Stimulated activated CD8-positive, alpha-beta memory T cell treated with anti-CD3 and anti-CD28 coated beads, Interleukin-2, amount 100 ng/mL, for 1 hour (primary cell): ENCODE data around the gene PRSS53.
"Not testable (repeated sequence)": the region's sequence is repeated elsewhere in the genome, so short reads cannot be mapped to it uniquely, and the experiment has no call there.

ENCODE experiments used
- DNase-seq, 2 donors: peaks; one replicate each; pipeline ENCODE4 v3.0.0-alpha.2; 2020; ENCODE audit warnings: low read depth in 2 of 2

The PRSS53 gene

DNA sequence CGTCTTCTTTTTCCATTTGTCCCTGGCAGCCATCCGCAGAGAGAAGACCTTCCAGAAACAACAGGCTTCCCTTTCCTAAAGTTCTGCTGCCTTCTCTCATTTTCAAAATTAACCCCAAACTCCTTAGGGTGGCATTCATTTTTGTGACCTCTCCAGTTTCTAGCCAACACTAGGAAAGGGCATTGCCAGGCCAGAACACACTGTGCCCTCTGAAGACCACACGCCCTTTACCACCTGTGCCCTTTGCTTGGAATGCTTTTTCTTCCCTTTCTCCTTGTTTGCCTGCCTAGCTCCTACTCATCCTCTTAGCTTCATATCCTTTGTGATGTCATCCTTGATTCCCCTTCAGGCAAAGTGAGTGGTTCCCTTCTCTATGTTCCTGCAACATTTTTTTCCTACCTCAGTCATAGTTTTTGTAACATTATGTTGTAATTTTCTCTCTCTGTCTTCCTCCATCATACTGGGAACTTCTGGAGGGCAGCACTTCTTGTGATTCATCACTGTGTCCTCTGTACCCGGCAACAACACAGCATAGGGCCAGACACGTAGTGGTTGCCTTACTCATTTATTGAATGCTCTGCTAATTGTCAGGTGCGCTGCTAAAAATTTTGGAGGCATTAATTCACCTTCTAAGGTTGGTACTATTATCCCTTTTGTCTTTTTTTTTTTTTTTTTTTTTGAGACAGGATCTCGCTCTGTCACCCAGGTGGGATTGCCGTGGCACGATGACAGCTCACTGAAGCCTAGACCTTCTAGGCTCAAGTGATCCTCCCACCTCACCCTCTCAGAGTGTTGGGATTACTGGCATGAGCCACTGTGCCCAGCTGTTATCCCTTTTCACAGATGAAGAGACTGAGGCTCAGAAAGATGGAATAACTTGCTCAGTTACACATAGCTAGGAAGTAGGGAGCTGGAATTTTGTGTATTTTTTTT lies 29.7 kb upstream of the PRSS53 start:
- no peak for DNase-seq

DNA sequence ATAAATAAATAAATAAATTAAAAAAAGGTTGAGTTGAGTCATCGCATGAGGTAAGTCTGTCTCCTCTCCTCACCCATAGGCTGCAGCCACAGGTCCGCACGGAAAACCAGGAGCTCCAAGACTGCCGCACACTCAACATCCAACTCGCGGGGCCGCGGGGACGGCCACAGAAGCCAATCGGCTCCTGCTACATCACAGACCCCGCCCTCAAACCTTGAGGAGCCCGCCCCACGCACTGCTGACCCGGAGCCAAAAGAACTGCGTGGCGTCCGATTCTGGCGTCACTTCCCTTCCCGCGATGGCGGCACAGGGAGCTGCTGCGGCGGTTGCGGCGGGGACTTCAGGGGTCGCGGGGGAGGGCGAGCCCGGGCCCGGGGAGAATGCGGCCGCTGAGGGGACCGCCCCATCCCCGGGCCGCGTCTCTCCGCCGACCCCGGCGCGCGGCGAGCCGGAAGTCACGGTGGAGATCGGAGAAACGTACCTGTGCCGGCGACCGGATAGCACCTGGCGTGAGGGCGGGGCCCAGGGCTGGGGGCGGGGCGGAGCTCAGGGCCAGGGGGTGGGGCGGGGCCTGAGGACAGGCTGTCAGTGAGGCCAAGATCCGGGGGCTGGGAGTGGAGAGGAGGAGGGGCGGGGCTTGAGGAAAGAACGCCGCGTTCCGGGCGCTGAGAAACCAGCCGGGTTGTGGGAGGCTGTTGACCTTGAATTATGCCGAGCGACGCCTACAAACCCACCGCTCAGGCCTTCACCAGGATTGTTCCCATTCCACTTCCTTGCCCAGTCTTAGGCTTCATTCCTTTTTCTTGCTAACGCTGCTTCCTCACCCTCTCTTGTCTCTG lies 28.9 kb upstream of the PRSS53 start, which contains the start of gene KAT8:
TSS of gene KAT8 (plus strand) at position 281 of the 839 bp plus-strand sequence. CDS start at position 299, 18 bp downstream.
- peak; percentile 92 to 94 for DNase-seq

DNA sequence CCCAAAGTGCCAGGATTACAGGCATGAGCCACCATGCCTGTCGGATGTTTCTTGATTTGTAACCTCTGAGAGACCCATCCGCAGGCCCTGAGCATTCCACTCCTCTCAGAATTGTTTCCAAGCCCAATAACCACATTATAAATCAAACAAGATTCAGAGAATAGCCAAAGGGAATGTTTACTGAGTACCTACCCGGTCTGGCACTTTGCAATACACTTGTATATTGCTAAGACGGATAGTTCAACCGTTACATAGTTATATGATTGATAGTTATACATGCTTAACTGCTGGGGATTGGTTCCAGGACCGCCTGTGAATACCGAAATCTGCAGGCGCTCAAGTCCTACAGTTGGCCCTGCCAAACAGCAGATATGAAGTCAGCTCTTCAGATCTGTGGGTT lies 25.7 kb upstream of the PRSS53 start:
- DNase-seq, result no peak

DNA sequence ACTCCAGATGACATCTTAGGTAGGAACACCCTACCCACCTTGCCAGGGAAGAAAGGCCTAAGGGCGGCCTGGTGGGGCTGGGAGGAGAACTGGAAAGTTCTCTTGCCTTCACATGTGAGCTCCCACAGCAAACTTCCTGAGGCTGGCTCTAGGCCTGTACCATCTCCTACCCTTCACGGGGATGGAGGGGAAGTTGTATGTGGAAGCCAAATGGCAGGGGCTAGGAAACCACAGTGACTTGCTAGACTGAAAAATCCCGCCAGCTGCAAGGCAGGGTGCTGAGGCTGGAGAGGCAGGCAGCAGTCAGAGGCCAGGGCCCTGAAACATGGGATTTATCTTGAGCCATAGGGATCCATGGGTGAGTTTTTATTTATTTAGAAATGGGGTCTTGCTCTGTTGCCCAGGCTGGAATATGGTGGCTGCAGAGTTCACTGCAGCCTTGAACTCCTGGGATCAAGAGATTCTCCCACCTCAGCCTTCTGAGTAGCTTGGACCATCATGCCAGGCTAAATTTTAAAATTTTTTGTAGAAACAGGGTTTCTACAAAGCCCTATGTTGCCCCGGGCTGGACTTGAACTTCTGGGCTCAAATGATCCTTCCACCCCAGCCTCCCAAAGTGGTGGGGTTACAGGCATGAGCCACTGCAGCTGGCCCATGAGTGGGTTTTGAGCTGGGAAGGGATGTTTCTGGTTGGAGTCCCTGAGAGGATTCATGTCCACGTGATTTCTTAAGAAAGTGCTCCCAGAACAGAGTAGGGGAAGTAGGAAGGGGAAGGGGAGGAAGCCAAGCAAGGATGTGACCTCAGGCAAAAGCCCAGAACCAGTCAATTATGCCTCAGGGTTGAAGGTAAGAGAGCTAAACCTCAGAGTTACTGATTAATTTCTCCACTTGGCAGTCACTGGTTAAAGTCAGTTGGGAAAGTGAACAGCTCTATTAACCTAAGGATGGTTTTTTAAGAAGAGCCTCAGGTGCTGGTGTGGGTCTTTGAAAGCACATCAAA lies 24.7 kb upstream of the PRSS53 start:
- no peak for DNase-seq

DNA sequence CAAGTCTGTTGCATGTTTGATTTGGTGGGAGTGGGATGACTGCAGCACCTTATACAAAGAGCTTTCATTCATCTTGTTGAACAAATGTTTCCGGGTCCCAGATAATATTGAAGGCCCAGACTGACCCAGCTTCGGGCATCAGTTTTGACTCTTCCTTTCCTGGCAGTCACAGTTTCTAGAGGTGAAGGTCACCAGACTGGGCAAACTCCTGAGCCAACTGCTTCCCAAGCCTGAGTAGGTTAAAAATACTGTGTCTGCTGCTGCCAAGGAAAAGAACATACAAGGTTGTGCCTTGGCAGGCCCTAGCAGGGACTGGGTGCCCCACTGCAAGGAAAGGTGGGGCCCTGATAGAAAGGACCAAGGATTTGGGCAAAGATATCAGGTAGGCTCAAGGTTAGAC lies 24.0 kb upstream of the PRSS53 start:
- DNase-seq, result no peak

DNA sequence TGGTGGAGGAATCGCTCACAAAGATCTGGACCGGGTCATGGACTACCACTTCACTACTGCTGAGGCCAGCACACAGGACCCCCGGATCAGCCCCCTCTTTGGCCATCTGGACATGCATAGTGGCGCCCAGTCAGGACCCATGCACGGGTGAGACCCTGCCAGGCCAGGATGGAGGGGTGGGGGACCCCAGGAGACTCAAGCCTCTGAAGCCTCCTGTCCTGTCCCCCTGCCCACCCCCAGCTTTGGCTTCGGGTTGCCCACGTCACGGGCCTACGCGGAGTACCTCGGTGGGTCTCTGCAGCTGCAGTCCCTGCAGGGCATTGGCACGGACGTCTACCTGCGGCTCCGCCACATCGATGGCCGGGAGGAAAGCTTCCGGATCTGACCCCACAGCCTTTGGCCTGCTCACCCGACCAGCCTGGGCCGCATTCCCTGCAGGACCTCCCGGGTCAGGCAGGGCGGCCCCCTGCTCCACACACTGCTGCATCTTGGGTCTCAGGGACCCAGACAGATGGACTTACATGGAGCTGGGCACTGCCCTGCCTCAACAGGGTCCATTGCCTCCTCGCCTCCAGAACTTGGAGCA lies 23.2 kb upstream of the PRSS53 start:
- DNase-seq, result no peak

DNA sequence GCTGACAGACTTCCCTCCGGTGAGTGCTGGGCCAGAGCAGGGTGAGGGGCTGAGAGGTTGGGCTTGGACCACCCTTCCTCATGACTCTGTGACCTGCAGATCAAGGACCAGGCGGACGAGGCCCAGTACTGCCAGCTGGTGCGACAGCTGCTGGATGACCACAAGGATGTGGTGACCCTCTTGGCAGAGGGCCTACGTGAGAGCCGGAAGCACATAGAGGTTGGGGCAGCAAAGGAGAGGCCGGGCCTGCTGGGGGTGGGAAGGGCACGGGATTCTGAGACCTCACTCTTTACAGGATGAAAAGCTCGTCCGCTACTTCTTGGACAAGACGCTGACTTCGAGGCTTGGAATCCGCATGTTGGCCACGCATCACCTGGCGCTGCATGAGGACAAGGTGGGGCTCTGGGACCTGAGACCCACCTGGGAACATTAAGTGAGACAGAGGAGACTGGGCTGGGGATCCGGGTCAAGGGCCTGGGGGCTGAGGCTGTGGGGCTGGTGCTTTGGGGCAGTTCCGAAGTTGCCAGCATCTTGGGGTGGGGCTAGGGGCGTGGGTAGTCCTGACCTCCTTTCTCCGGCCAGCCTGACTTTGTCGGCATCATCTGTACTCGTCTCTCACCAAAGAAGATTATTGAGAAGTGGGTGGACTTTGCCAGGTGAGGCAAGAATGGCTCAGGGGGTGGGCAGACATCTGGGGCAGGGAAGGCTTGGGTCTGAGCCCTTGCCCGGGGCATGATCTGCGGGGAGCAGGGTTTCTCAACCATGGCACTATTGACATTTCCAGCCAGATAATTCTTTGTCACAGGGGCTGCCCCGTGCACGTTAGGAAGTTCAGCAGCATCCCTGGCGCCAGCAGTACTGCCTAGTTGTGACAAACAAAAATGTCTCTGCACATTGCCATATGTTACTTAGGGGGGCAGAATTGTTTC lies 21.6 kb upstream of the PRSS53 start:
- DNase-seq, result no peak

DNA sequence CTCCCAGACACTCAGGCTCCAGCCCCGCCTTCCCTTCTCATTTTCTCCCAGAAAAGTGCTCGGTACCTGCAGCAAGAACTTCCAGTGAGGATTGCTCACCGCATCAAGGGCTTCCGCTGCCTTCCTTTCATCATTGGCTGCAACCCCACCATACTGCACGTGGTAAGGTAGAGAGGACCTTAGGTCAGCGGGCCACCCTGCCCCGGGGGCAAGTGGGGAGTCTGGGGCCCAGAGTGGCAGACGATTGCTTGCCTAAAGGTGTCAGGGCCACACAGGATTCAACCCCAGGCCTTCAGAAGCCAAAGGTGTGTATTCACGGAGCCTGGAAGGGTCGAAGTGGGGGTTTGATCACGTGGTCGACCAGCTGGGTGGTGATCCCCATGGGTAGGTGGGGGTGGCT lies 20.9 kb upstream of the PRSS53 start:
- DNase-seq, result no peak

DNA sequence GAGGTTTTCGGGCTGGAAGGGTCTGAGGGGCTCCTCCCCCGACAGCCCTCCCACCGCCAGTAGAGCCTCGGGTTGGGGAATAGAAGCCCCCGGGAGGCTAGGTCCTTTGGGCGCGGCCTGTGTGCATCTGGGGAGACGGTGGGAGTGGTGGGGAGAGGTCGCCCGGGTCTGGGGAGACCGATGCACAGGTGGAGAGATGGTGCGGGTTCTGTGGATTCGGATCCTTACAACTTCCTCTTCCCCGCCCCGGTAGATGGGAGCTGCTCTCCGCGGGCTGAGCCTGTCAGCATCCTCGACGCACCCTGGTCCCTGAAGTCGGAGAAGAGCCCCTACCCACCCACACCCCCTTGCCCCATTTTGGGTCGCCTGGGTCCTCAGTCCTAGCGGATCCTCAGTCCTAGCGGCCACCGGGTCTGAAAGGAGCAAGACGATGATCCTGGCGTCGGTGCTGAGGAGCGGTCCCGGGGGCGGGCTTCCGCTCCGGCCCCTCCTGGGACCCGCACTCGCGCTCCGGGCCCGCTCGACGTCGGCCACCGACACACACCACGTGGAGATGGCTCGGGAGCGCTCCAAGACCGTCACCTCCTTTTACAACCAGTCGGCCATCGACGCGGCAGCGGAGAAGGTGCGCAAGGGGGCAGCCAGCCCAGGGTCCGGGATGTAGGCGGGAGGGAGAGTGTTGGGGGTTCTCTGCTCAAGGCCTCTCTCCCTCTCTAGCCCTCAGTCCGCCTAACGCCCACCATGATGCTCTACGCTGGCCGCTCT lies 20.2 kb upstream of the PRSS53 start:
- DNase-seq, result no peak

DNA sequence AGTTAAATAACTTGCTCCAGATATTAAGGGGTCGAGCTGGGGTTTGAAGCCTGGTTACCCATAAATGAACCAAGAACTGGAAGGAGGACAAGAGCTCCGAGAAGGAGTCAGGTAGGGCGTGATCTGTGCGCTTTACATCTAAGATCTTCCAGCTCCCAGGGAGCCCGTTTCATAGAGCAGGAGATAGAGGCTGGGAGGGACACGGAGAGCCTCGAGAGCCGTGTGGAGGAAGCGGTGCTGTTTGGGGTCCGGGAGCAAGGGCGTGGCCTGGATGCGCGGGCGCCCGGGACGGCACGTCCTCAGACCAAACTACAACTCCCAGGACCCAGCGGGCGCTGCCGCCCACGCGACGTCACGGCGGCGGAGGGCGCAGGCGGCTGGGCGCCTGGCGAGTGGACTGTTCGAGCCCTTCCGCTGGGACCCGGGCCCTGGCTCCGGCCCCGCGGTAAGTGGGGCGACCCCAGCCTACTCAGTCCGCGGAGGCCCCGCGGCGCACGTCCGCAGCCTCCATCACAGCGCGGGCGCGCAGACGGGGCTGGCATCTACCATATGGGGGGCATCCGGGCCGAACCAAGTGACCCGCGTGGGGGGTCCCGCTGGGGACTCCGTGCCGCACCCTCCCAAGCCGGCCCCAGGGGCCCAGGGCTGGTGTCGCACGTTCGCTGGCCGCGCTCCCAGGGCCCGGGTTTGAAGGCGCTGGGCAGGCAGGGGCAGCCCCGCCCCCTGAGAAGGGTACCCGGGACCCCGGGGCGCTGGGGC lies 19.5 kb upstream of the PRSS53 start, which contains the start of gene BCKDK:
TSS of gene BCKDK (plus strand) at position 352 of the 759 bp plus-strand sequence. CDS start 838 bp downstream, outside the sequence.
- peak; percentile 21 to 27 for DNase-seq

DNA sequence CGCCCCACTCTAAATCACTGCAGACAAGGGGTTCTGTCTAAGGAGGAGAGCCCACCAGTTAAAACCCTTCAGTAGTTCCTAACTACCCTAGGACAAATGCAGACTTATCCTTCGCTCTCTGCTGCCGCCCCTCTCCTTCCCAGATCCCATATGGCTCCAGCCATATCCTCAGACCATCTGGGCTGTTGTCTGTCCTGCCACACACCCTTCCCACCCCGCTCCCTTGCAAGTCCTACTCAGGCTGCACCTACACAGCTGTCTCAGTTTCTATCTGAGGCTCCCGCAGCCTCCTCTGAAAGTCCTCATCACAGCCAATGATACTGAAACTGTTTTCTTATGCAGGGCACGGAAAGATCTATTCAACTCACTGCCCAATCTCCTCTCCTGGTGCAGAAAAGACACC lies 18.7 kb upstream of the PRSS53 start:
- no peak for DNase-seq

DNA sequence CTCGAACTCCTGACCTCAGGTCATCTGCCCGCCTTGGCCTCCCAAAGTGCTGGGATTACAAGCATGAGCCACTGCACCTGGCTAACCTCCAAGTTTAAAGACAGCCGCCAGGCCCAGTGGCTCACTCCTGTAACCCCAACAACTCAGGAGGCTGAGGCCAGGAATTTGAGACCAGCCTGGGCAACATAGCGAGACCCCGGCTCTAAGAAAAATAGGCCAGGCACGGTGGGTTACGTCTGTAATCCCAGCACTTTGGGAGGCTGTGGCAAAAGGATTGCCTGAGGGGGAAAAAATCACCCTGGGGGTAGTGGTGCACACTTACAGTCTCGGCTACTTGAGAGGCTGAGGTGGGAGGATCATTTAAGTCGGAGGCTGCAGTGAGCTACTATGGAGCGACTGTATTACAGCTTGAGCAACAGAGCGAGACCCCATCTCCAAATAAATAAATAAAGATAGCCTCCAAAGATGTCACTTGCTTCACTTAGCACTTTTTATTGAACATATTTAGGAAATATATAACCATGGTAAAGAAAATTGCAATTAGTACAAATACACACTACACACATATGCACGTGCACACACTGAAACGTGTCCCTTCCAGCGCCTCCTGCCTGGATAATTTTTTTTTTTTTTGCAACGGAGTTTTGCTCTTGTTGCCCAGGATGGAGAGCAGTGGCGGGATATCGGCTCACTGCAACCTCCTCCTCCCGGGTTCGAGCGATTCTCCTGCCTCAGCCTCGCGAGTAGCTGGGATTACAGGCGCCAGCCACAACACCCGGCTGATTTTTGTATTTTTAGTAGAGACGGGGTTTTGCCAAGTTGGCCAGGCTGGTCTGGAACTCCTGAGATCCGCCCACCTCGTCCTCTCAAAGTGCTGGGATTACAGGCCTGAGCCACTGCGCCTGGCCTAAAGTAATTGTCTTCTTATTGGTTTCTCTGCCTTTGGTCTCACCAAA lies 18.0 kb upstream of the PRSS53 start:
- no peak for DNase-seq

DNA sequence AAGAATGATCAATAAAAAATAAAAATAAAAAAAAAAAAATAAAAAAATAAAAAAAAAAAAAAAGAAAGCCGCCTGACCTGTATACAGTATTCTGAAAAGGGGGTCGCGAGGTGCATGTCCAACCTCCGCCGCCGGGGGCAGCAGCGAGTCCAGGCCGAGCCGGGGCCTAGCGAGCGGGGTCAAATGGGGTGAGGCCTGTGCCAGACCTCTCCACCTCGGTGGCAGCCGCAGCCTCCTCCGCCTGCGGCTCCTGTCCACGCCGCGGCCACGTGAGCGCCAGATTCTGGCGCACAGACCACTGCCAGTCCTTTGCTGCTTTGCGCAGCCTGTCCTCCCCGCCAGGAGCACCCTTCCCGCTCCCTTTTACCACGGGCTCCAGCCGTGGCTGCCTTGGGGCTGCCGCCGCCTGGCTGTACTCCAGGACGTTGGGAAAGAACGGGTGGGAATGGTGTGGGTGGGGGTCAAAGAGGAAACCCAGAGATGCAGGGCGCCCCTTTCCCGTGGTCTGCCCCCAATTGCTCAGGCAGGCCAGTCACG lies 17.0 kb upstream of the PRSS53 start:
- DNase-seq, result peak; percentile 63 to 69

DNA sequence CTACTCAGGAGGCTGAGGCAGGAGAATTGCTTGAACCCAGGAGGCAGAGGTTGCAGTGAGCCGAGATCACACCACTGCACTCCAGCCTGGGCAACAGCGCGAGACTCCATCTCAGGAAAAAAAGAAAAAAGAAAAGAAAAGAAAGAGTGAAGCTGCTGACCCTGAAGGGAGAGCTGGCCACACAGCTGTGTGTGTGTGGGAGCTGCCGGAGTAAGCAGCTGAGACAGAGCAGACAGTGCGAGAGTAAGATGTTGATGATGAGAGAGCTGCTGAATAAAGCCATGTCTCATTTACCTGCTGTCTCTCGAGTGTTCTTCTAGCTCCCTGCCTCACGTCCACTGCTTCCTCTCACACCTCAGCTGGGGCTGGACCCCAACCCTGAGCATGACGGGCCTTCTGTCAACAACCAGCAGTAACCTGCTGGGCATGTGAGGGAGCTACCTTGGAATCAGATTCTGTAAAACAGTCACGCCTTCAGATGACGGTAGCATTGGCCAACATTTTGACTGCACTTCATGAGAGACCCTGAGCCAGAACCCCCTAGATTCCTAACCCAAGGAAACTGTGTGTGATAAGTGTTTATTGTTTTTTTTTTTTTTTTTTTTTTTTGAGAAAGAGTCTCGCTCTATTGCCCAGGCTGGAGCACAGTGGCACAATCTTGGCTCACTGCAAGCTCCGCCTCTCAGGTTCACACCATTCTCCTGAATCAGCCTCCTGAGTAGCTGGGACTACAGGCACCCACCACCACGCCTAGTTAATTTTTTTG lies 12.3 kb upstream of the PRSS53 start:
- not testable (repeated sequence) for DNase-seq

DNA sequence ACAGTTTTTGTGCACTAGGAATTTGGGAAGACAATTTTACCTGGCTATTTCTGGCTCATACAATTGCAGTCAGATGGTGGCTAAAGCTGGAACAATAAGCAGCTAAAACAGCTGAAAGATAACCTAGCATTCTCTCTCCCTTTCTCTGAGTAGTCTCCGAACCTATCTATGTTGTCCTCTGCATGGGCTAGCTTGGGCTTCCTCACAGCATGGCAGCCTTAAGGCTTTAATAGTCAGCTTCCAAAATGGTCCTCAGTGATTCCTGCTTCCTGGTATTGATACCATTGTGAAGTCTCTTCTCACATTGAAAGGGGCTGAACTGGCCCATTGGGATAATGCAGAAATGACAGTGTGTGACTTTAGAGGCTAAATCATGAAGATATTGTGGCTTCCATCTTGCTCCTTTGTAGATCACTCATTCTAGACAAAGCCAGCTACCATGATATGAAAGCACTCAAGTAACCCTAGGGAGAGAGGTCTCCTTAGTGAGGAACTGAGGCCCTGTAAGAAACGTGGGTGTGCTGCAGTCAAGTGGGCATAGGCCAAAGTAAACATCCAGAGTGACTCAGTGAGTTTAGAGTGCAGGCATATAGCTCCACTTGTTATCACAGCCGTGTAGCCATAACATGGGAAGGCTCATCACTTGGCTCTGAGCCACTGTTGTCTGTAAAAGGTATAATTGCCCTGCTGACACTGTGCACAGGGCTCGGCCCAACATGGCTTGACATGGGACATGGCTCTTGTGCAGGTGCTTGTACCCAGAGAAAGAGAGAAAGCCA lies 11.3 kb upstream of the PRSS53 start:
- no peak for DNase-seq
